Liver (tissue), 9 donors: Measurements from ENCODE around the gene SLC44A2. TPM values are rescaled to one million over a fixed set of nuclear protein-coding genes. Genes with fewer than 3 reads are reported as not detected.

ENCODE experiments used
- DNase-seq: peaks from one replicate; pipeline ENCODE4 v3.0.0-alpha.2; 2017; ENCODE audit warnings: low spot score
- H3K27ac ChIP-seq, 2 donors: one replicate each; pipeline ENCODE4 v1.7.0; 2013; ENCODE audit warnings: inconsistent platforms in 2 of 2, low read length in 2 of 2, control low read depth in 1 of 2, low read depth in 1 of 2, mild to moderate bottlenecking in 1 of 2
- H3K27me3 ChIP-seq, 4 donors: one replicate each; pipeline versions ENCODE4 v1.6.1 to v1.7.0; 2013; ENCODE audit warnings: low read length in 3 of 4, inconsistent platforms in 1 of 4, mild to moderate bottlenecking in 1 of 4, moderate library complexity in 1 of 4; ENCODE audit not compliant: control insufficient read depth in 4 of 4, insufficient read depth in 4 of 4
- H3K36me3 ChIP-seq, 4 donors: one replicate each; pipeline versions ENCODE4 v1.6.1 to v1.7.0; 2013; ENCODE audit warnings: low read length in 3 of 4, mild to moderate bottlenecking in 3 of 4, low read depth in 1 of 4, moderate library complexity in 1 of 4; ENCODE audit not compliant: control insufficient read depth in 4 of 4, insufficient read depth in 3 of 4
- H3K4me1 ChIP-seq, 4 donors: one replicate each; pipeline versions ENCODE4 v1.6.1 to v1.7.0; 2013; ENCODE audit warnings: low read length in 3 of 4, mild to moderate bottlenecking in 3 of 4, moderate library complexity in 1 of 4; ENCODE audit not compliant: control insufficient read depth in 4 of 4, insufficient read depth in 4 of 4
- H3K4me3 ChIP-seq, 3 donors: one replicate each; pipeline versions ENCODE4 v1.6.1 to v1.7.0; 2013; ENCODE audit warnings: low read length in 3 of 3, control low read depth in 1 of 3, low read depth in 1 of 3, mild to moderate bottlenecking in 1 of 3
- H3K9ac ChIP-seq, 2 donors: one replicate each; pipeline ENCODE4 v1.7.0; 2013; ENCODE audit warnings: low read length in 2 of 2, mild to moderate bottlenecking in 2 of 2, moderate library complexity in 2 of 2, control low read depth in 1 of 2, low read depth in 1 of 2
- H3K9me3 ChIP-seq, 4 donors: one replicate each; pipeline versions ENCODE4 v1.6.1 to v1.7.0; 2013; ENCODE audit warnings: low read length in 3 of 4; ENCODE audit not compliant: control insufficient read depth in 4 of 4
- EGR1 ChIP-seq, 2 donors: IDR thresholded peaks; 2 replicates each; pipeline ENCODE4 v1.6.1; 2016 to 2018; ENCODE audit warnings: antibody characterized with exemption in 2 of 2, low read depth in 2 of 2
- FOXA1 ChIP-seq: IDR thresholded peaks from 2 replicates; pipeline ENCODE4 v1.6.1; 2016; ENCODE audit warnings: antibody characterized with exemption
- FOXA2 ChIP-seq: IDR thresholded peaks from 2 replicates; pipeline ENCODE4 v1.6.1; 2016; ENCODE audit warnings: antibody characterized with exemption
- HNF4G ChIP-seq: IDR thresholded peaks from 2 replicates; pipeline ENCODE4 v1.6.1; 2016; ENCODE audit warnings: antibody characterized with exemption
- JUND ChIP-seq, 2 donors: IDR thresholded peaks; 2 replicates each; pipeline ENCODE4 v1.6.1; 2016; ENCODE audit warnings: antibody characterized with exemption in 2 of 2
- RXRA ChIP-seq, 2 donors: IDR thresholded peaks; 2 replicates each; pipeline ENCODE4 v1.6.1; 2017 to 2018; ENCODE audit warnings: antibody characterized with exemption in 2 of 2, mild to moderate bottlenecking in 1 of 2
- SP1 ChIP-seq: IDR thresholded peaks from 2 replicates; pipeline ENCODE4 v1.6.1; 2018; ENCODE audit warnings: antibody characterized with exemption, mild to moderate bottlenecking
- WGBS: extraction: QIAGEN DNeasy Blood & Tissue Kit; methylation state at CpG from one replicate; pipeline ENCODE4 v1.1.7; 2013; 5-methylcytosine and 5-hydroxymethylcytosine counted together
- polyA plus RNA-seq, 2 donors: library from polyadenylated mRNA; stranded (reverse) in 1 of 2; unstranded in 1 of 2; fragments of 200-250 nt in 1 of 2; fragments of >200 nt in 1 of 2; fragmentation: Nextera tagmentation in 1 of 2; extraction: Ambion mirVana in 1 of 2; gene quantifications; one replicate each; pipeline versions ENCODE4 v1.2.1 to v1.2.3, GENCODE V29; 2013 to 2015
- total RNA-seq, 2 donors: library from RNA; depleted of rRNA; stranded (reverse); fragments of >200 nt; gene quantifications; one replicate each; pipeline ENCODE4 v1.2.3, GENCODE V29; 2014
- TF ChIP-seq, protein P1 (sequence below): IDR thresholded peaks from 2 replicates; pipeline ENCODE4 v1.6.1; 2016; ENCODE audit warnings: antibody characterized with exemption
- TF ChIP-seq, protein P2 (sequence below): IDR thresholded peaks from 2 replicates; pipeline ENCODE4 v1.6.1; 2016; ENCODE audit warnings: antibody characterized with exemption, mild to moderate bottlenecking
- TF ChIP-seq, protein P3 (sequence below): fragments of 150-350 bp; IDR thresholded peaks from 2 replicates; pipeline ENCODE4 v1.5.1; 2017; ENCODE audit warnings: improper control_type of control experiment, low read depth, low read length; ENCODE audit not compliant: missing input control
- donor health status: healthy.
- donor health status: healthy.
- donor health status: healthy.
- donor health status: healthy.
- donor health status: healthy.

The SLC44A2 gene
- total and polyA plus RNA-seq, 4 donors = 12.0 to 21.6 (median 13.4) TPM

GRCh38 chr19:10641248-10641647 lies 15.9 kb downstream of the SLC44A2 start:
- Histone ChIP-seq H3K4me3 (no peak overlapping the region), H3K4me1 (peaks cover 0 to 10% (median 0%) of the 10 kb centered on the region in 4 donors), H3K36me3 (peaks cover 0 to 2% (median 2%) of the 10 kb centered on the region in 4 donors), H3K27me3 (no peaks in the 10 kb centered on the region), H3K9me3 (no peaks in the 10 kb centered on the region), H3K27ac (no peak overlapping the region), H3K9ac (no peak overlapping the region)
- WGBS = 81% methylated on average over 4 of the region's 4 CpGs
- TF ChIP-seq SP1 = no peak
- TF ChIP-seq EGR1 (IDR thresholded peaks at IDR 0.05; ENCODE audit: low read depth in 2 of 2) = no peak
- TF ChIP-seq HNF4G = no peak
- TF ChIP-seq FOXA2 = no peak
- no peak for TF ChIP-seq FOXA1
- TF ChIP-seq, protein P1, sequence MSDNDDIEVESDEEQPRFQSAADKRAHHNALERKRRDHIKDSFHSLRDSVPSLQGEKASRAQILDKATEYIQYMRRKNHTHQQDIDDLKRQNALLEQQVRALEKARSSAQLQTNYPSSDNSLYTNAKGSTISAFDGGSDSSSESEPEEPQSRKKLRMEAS = no peak
- no peak for DNase-seq

- Histone ChIP-seq H3K27me3 (no peaks in the 10 kb centered on the region), H3K4me1 (peaks cover 0 to 10% (median 0%) of the 10 kb centered on the region in 4 donors), H3K9ac (no peak overlapping the region), H3K4me3 (no peak overlapping the region), H3K9me3 (no peaks in the 10 kb centered on the region), H3K36me3 (peaks cover 0 to 2% (median under 1%) of the 10 kb centered on the region in 4 donors), H3K27ac (no peak overlapping the region)
- WGBS = 70% methylated on average over 25 of the region's 25 CpGs
- TF ChIP-seq JUND (IDR thresholded peaks at IDR 0.05) = no peak
- TF ChIP-seq, protein P2, sequence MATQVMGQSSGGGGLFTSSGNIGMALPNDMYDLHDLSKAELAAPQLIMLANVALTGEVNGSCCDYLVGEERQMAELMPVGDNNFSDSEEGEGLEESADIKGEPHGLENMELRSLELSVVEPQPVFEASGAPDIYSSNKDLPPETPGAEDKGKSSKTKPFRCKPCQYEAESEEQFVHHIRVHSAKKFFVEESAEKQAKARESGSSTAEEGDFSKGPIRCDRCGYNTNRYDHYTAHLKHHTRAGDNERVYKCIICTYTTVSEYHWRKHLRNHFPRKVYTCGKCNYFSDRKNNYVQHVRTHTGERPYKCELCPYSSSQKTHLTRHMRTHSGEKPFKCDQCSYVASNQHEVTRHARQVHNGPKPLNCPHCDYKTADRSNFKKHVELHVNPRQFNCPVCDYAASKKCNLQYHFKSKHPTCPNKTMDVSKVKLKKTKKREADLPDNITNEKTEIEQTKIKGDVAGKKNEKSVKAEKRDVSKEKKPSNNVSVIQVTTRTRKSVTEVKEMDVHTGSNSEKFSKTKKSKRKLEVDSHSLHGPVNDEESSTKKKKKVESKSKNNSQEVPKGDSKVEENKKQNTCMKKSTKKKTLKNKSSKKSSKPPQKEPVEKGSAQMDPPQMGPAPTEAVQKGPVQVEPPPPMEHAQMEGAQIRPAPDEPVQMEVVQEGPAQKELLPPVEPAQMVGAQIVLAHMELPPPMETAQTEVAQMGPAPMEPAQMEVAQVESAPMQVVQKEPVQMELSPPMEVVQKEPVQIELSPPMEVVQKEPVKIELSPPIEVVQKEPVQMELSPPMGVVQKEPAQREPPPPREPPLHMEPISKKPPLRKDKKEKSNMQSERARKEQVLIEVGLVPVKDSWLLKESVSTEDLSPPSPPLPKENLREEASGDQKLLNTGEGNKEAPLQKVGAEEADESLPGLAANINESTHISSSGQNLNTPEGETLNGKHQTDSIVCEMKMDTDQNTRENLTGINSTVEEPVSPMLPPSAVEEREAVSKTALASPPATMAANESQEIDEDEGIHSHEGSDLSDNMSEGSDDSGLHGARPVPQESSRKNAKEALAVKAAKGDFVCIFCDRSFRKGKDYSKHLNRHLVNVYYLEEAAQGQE = no peak
- TF ChIP-seq, protein P3, sequence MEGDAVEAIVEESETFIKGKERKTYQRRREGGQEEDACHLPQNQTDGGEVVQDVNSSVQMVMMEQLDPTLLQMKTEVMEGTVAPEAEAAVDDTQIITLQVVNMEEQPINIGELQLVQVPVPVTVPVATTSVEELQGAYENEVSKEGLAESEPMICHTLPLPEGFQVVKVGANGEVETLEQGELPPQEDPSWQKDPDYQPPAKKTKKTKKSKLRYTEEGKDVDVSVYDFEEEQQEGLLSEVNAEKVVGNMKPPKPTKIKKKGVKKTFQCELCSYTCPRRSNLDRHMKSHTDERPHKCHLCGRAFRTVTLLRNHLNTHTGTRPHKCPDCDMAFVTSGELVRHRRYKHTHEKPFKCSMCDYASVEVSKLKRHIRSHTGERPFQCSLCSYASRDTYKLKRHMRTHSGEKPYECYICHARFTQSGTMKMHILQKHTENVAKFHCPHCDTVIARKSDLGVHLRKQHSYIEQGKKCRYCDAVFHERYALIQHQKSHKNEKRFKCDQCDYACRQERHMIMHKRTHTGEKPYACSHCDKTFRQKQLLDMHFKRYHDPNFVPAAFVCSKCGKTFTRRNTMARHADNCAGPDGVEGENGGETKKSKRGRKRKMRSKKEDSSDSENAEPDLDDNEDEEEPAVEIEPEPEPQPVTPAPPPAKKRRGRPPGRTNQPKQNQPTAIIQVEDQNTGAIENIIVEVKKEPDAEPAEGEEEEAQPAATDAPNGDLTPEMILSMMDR = no peak
- no peak for TF ChIP-seq RXRA (IDR thresholded peaks at IDR 0.05)
- TF ChIP-seq, protein P1 = no peak
- no peak for DNase-seq
These were observed 17.3 kb downstream of the SLC44A2 start for GRCh38 chr19:10642473-10643171.
